RWPE1 (cell line): ENCODE measurements around the gene RINL.
A peak's percentile ranks its signal among the peaks of the same experiment; 100 is the strongest.
"Not testable (repeated sequence)": the region's sequence is repeated elsewhere in the genome, so short reads cannot be mapped to it uniquely, and the experiment has no call there.

Experiments
- CTCF ChIA-PET: fragments of 350-600 bp; sonication (Branson Sonifier 250); formaldehyde crosslinking; extraction: SDS; loops from one replicate; lab custom pipeline; 2021; lab: Yijun Ruan, JAX
- POLR2A ChIA-PET: fragments of 400-600 bp; formaldehyde crosslinking; extraction: SDS; loops from one replicate; lab custom pipeline; 2020; ENCODE audit warnings: antibody characterized with exemption; ENCODE audit not compliant: low non-redundant PET; lab: Yijun Ruan, JAX
- DNase-seq: peaks from one replicate; pipeline ENCODE4 v3.0.0; 2012; ENCODE audit warnings: low spot score
- H3K27ac ChIP-seq: fragments of 450-650 bp; 2 replicates; pipeline ENCODE4 v1.5.1; 2017
- TF ChIP-seq, protein P1 (sequence below): fragments of 450-650 bp; conservative IDR thresholded peaks from 2 replicates; pipeline ENCODE4 v1.5.1; 2017; ENCODE audit warnings: low read depth, mild to moderate bottlenecking

Gene RINL

GRCh38 chr19:38890686-38891085, 12.6 kb upstream of the RINL start:
- H3K27ac ChIP-seq = peak overlapping the region; percentile 40; the same call in 1 of the 2 replicates
- ChIA-PET POLR2A (no interaction called here), CTCF (no interaction called here)
- TF ChIP-seq, protein P1, sequence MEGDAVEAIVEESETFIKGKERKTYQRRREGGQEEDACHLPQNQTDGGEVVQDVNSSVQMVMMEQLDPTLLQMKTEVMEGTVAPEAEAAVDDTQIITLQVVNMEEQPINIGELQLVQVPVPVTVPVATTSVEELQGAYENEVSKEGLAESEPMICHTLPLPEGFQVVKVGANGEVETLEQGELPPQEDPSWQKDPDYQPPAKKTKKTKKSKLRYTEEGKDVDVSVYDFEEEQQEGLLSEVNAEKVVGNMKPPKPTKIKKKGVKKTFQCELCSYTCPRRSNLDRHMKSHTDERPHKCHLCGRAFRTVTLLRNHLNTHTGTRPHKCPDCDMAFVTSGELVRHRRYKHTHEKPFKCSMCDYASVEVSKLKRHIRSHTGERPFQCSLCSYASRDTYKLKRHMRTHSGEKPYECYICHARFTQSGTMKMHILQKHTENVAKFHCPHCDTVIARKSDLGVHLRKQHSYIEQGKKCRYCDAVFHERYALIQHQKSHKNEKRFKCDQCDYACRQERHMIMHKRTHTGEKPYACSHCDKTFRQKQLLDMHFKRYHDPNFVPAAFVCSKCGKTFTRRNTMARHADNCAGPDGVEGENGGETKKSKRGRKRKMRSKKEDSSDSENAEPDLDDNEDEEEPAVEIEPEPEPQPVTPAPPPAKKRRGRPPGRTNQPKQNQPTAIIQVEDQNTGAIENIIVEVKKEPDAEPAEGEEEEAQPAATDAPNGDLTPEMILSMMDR = no peak
- DNase-seq = no peak

DNA sequence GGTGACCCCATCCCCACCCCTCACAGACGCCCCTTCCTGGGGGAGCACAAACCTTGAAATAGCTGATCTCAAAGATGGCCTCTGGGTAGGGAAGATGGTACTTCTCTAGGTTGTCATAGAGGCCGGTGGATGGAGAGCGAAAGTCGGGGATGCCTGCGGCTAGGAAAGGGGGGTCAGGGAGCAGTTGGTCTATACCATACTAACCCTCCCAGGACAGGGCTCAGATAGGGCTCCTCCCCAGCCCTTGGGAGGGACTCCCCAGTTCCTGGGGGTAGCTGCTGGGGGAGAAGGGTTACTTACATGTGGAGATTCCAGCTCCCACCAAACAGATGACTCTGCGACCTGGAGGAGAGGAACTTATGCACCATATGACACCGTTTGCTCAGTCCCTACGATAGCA, 11.7 kb upstream of the RINL start:
- no peak for DNase-seq
- POLR2A ChIA-PET = no interaction called here
- no peak overlapping the region for H3K27ac ChIP-seq
- CTCF ChIA-PET = no interaction called here
- TF ChIP-seq, protein P1 = no peak

- POLR2A ChIA-PET = no interaction called here
- H3K27ac ChIP-seq = peak overlapping the region; percentile 38; the same call in 1 of the 2 replicates
- DNase-seq = no peak
- TF ChIP-seq, protein P1 = no peak
- CTCF ChIA-PET = interaction anchor here (0.5 to 1.0 kb wide), 3 partner anchors 38 to 1675 kb away, joined by 4 to 6 read pairs (median 4); partner anchors contain the start of gene FAM98C
Observed at GRCh38 chr19:38888876-38889275, 10.8 kb upstream of the RINL start.

GRCh38 chr19:38884691-38885090, 6.6 kb upstream of the RINL start:
- DNase-seq, POLR2A ChIA-PET: not testable (repeated sequence)
- peak overlapping the region; percentile 66 for H3K27ac ChIP-seq
- CTCF ChIA-PET = interaction anchor here (1.0 kb wide), 1 partner anchor 13 kb away, joined by 11 read pairs; no protein-coding TSS in a partner anchor

DNA sequence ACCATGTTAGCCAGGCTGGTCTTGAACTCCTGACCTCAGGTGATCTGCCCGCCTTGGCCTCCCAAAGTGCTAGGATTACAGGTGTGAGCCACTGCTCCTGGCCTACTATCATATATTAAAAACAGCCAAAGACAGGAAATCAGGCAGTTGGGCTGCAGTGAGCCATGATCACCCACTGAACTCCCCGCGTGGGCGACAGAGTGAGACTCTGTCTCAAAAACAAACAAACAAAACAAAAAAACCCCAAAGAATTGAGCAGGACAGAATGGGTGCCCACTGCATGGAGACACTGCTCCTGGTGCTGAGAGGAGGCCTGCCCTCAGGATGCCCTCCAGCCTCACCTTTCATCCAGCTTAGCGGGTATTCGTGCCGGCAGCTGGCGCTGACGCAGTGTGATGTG, 5.2 kb upstream of the RINL start:
- peak overlapping the region; percentile 11; the same call in 1 of the 2 replicates for H3K27ac ChIP-seq
- CTCF ChIA-PET = no interaction called here
- TF ChIP-seq, protein P1 = no peak
- no peak for DNase-seq
- POLR2A ChIA-PET = no interaction called here

DNA sequence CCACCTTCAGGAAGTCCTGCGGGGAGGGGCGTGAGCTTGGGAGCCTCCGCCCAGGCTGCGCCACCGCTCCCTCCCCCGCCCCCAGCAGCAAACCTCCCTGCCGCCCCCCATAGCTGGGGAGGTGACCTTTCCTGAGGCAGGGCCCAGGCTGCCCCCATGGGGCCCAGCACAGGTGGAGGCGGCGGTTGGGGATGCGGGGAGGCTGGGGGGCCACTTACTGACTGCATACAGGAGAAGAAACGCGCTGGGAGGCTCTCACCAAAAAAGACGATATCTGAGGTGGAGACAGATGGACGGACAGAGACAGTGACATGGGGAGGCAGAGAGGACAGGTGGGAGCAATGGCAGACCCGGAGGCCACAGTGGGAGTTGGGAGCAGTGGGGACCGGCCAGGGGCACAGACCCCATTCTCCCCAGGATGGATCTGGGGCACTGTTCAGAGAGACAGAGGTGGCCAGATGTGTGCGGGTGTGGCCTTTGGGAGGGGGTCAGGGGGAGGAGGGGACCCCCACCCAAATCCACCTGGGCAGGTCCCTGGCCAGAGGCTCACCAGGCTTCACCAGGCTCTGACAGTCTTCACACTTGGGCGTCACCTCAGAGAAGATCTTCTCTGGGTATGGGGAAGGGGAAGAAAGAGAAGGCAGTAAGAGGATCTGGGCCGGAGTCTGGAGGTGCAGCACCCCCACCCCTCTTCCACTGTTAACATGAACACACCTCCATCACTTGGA, 3.0 kb upstream of the RINL start:
- TF ChIP-seq, protein P1 = no peak
- no peak for DNase-seq
- ChIA-PET CTCF (interaction anchor here (0.7 kb wide), 1 partner anchor 50 kb away, joined by 3 read pairs; no protein-coding TSS in a partner anchor), POLR2A (no interaction called here)
- H3K27ac ChIP-seq = 0 out of 2 replicates have a peak overlapping the region, but pooled peaks have one; percentile 14
